HuH-7 (cell line): ENCODE measurements around the gene IL17REL.

Source experiments
- DNase-seq: peaks from one replicate; pipeline ENCODE4 v3.0.0; 2011; ENCODE audit warnings: low spot score

Gene IL17REL

DNA sequence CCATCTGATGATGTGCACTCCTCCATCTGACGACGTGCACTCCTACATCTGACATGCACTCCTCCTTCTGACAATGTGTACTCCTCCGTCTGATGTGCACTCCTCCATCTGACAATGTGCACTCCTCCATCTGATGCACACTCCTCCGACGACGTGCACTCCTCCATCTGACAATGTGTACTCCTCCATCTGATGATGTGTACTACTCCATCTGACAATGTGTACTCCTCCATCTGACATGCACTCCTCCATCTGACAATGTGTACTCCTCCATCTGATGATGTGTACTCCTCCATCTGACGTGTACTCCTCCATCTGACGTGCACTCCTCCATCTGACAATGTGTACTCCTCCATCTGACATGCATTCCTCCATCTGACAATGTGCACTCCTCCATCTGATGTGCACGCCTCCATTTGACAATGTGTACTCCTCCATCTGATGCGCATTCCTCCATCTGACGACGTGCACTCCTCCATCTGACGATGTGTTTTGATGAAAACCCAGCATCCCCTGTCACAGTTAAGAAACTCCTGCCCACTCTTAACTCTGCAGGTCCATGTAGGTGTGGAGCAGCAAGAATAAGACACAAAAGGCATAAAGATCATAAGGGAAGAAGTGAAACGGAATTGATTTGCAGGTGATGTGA lies 9.7 kb upstream of the IL17REL start:
- no peak for DNase-seq

DNA sequence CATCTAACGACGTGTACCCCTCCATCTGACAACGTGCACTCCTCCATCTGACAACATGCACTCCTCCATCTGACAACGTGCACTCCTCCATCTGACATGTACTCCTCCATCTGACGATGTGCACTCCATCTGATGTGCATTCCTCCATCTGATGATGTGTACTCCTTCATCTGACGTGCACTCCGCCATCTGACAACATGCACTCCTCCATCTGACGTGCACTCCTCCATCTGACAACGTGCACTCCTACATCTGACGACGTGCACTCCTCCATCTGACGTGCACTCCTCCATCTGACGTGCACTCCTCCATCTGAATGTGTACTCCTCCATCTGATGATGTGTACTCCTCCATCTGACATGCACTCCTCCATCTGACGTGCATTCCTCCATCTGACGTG lies 8.0 kb upstream of the IL17REL start:
- DNase-seq, result no peak

- no peak for DNase-seq
Measured at GRCh38 chr22:50019316-50019715, 6.8 kb upstream of the IL17REL start.

- no peak for DNase-seq
Measured at GRCh38 chr22:50018608-50019285, 6.2 kb upstream of the IL17REL start.

DNA sequence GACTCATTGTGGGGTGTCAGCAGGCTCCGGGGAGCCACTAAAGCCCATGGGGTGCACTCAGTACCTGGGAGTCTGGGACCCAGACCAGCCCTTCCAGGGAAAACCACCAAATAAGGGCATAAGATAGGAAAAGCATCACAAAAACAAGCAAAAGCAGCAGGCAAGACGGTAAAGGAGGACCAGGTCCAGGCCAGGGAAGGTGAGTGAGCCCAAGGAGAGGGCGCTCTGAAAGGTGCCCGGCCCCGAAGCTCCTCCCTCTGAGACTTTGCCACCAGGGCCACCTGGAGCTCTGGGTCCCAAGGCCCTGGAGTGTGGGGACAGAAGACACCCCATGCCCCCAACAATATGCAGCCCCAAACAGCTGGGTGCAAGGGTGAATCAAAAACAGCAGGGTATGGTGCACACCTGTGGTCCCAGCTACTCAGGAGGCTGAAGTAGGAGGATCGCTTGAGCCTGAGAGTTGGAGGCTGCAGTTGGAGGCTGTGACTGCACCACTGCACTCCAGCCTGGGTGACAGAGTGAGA lies 5.2 kb upstream of the IL17REL start:
- DNase-seq, result no peak

DNA sequence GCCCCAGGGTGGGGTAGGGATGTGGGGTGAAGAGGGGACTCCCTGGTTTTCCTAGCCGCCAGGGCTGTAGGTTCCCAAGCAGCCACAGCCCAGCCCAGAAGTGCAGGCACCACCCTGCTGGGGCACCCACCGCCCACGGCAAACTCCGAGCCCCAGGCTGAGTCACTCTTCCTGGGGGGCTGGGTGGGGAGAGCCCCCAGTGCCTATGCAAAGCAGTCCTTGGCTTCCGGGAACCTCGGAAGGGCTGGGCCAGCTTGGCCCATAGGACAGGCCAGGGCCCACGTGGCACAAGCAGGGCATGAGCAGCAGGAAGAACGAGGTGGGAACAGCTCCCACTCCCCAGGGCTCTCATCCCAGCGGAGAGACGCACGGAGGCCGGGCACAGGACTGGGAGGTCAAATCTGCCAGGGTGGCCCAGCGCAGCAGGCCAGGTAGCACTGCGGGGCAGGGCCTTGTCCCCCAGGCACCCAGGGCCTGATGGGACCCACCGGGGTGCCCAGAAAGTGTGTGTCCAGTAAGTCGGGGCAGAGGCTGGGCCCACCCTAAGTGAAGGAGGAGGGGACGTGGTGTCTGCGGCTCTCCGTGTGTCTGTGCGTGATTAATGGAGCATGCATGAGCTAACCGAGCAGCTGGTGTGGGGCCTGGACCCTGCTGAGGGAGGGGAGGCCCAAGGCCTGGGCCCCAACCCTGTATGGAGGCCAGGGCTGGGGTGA lies 4.6 kb upstream of the IL17REL start:
- DNase-seq, result no peak

DNA sequence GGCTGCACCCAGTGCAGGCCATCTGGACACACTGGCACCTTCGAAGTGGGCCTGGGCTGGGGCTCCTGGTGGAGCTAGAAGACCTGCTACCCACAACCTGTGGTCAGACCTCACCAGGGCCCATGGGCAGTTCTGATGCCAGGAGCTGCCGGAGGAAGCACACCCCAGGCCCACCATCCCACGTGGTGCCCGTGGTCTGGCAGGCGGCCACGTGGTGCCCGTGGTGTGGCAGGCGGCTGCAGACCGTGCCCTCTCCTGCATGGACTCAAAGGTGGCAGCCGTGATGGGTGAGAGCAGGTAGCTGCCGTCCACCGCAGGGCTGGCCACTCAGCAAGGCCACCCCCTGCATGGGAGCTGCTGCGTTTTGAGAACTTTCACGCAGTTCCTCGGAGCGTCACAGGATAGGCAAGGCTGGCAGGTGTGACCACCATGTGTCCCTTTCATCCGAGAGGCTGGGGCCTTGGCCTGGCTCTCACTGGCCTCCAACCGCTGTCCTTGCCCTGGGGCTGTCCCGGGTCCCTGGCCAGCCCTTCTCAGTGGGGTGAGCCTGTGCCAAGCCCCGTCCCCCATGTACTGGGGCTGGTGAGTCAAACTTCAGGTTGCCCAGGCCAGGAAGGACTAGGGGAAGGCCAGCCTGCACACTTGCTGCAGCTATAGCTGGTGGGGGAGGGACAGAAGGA lies 3.9 kb upstream of the IL17REL start:
- DNase-seq, result no peak

DNA sequence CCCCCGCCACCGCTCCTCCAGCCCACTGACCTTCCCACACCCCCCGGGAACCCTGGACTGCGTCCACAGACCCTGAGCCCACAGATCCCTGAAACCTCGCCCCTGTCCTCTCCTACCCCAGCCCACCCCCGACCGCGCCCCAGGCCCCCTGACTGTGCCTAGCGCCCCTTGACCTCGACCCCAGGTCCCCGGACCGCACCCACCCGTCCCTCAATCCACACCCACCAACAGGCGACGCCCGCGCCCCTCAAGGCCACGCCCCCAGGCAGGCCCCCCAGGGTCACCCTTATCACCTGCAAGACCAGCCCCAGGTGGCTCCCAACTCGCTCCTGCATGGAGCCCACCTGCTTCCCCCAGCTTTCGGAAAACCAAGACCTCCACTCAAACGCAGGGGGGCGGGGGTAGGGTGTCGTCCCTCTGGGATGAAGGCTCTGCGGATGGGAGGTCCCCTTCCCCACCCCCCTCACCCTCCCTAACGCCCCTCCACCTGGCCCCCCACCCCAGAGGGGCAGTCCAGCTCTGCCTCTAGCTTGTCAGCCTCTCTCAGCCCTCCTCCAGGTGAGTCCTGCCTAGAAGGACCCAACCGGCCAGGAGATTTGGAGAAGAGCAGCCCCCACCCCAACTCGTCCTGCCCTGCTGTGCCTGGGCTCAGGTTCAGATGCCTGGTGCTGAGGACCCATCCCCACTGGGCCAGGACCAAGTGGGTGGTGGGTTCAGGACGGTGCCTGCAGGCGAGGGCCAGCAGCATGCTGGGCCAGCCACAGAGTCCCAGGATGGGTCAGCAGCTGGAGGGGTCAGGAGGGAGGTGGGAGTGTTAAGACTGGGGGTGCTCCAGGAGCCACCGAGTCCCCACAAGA lies 3.1 kb upstream of the IL17REL start:
- DNase-seq, result no peak

GRCh38 chr22:50014655-50015401 lies 2.3 kb upstream of the IL17REL start:
- DNase-seq, result no peak

DNA sequence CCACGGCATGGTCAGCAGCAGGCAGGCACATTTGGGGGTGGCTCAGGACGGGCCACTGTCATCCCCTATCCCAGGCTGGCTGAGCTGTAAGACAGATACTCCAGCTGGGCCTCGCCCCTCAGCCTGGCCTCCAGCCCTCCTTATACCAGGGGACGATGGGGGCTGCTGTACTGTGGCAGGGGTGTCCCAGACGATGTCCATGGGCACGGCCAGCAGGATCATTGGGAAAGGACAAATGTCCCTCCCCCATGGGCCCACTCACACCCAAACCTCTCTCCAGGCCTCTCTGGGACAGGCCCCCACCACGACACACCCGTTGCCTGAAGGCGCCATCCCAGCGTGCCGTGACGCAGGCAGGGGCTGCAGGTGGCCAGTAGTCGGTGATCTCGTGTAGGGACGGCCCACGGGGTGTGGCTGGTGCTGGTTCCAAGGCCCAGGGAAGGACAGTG lies 1.5 kb upstream of the IL17REL start:
- no peak for DNase-seq

- no peak for DNase-seq
Measured at GRCh38 chr22:50011447-50012210, 936 bp downstream of the IL17REL start.

DNA sequence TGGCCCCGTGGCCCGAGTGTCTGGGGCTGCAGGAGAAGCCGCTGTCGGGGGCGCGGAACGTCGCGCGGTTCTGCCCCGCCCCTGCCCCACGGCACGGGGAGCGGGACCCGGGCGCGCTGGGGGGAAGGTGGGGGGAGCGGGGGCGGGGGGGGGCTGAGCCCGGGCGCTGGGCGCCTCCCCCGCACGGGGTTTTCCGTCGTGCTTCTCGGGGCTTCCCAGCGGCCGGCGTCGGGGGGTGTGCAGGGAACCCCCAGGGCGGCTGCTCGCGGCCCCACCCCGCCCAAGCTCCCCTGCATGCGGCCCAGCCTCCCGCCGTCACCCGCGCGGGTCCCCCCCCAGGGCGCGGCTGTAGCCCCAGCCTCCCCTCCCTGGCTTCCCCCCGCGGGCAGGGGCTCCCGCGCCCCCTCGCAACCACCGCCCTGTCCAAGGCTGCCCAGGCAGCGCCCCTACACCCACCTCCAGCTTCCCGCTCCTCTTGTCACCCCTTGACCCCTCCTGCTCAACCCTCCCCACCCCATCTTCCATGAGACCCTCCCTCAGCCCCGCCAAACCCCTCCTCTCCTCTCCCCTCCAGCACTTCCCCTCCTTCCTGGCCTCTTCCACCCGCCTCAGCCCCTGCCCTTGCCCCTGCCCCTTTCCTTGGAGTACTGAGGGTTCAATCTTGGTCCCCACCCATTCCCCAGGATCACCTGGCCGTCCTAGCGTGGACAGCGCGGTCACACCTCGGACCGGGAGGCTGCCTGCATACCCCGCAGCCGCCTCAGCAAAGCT lies 1.7 kb downstream of the IL17REL start:
- DNase-seq, result no peak

GRCh38 chr22:50009765-50010675 lies 2.5 kb downstream of the IL17REL start:
- no peak for DNase-seq

DNA sequence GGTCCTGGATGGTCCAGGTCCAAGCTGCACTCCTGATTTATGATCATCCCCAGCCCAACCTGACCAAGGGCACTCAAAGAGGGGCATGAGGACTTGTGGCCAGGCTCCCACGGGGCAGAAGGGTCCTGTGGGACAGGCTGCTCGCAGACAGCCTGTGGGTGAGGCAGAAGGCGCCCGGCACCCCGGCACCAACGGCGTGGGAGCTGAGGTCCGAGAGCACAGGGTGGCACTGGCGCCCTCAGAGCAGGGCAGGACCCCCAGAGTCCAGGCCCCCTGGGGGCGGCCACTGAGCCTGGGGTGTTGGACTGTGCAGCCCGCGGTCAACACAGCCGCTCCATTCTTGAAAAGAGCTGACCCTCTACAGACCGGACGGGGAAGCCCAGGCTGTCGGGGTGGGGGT lies 3.3 kb downstream of the IL17REL start:
- DNase-seq, result no peak

DNA sequence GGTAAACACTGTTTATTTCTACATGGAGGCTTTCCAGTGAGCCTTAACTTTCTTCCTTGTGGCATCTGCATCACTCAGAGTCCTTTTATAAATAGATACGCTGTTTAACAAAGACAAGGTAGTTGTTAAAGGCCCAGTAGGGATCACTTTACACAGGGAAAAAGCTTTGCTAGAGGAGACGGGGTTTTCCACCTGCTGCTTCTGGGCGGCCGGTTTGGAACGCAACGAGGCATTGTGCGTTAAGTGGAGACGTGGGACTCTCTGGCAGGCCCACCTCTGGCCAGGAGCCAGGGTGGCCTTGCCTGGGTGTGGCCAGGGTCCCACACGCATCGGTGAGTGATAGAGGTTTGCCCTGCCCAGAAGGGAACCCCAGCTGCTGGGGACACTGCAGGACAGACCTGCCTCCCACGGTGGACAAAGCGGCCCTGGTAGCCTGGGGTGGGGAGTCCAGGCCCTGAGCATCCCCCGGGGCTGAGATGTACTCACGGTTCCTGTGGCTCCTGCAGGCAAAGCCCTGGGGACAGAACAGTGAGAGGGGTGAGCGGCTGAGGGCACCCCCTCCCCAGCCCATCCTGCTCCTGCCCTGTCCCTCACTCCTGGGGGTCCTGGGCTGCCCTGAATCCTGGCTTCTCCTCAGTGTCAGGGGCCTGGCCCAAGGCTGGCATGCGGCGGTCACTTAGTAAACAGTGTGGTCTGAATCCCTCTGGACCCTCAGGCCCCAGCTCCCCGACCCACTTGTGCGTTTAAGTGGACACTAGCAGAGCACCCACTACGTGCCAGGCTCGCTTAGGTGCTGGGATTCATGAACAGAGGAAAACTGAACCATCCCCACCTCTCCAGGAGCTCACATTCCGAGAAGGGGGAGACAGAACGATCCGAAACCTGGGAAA lies 4.2 kb downstream of the IL17REL start:
- DNase-seq, result no peak

- DNase-seq, result no peak
Measured at GRCh38 chr22:50007057-50007511, 5.5 kb downstream of the IL17REL start.

DNA sequence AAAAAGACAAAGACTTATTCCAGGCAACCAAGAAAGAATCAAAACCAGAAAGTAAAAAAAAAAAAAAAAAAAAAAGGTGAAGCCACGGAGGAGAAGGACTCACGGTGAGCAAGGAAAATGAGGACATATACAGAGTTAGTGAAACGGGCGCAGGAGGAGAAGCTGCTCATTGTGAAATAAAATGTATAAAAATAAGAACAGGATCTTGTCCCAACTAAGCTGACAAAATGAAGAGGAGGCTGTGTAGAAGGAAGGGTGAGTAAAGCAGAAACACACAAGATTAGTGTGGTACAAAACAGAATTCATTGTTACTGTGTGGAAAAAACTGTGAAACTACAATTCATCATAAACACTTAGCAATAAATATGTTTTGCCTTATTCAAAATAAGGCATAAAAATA lies 7.6 kb downstream of the IL17REL start:
- no peak for DNase-seq
